ENCODE measurements around the gene PIGL. TPM values are rescaled to one million over a fixed set of nuclear protein-coding genes. Genes with fewer than 3 reads are reported as not detected.

PIGL gene
- total RNA-seq, 2 experiments from 2014 or later, result 33.4 to 33.6 TPM

- ATAC-seq (no peak), DNase-seq (no peak)
- Mint-ChIP-seq H3K27me3 (no peaks in the 10 kb centered on the region), H3K27ac (no peak overlapping the region), H3K9me3 (ENCODE audit: low read depth) (peaks cover 4% of the 10 kb centered on the region), H3K4me3 (no peak overlapping the region), H3K36me3 (ENCODE audit: low read depth) (peaks cover 39% of the 10 kb centered on the region), H3K4me1 (peaks cover 6% of the 10 kb centered on the region)
- intact Hi-C loops (cut with DNase I, micrococcal nuclease), result no loop called here
- CTCF ChIA-PET, result no interaction called here
- POLR2A ChIA-PET, result no interaction called here
Observed at GRCh38 chr17:16277163-16277562, 60.2 kb downstream of the PIGL start.

GRCh38 chr17:16281351-16281750 lies 64.3 kb downstream of the PIGL start:
- H3K27ac Mint-ChIP-seq, result no peak overlapping the region
- ATAC-seq (no peak), DNase-seq (no peak)
- CTCF ChIA-PET, result interaction anchor here (0.6 kb wide), 1 partner anchor 142 kb away, joined by 3 read pairs; no protein-coding TSS in a partner anchor
- H3K4me1 Mint-ChIP-seq, result peaks cover 22% of the 10 kb centered on the region
- H3K36me3 Mint-ChIP-seq (ENCODE audit: low read depth), result peaks cover 31% of the 10 kb centered on the region
- POLR2A ChIA-PET, result no interaction called here
- H3K4me3 Mint-ChIP-seq, result no peak overlapping the region
- H3K27me3 Mint-ChIP-seq, result no peaks in the 10 kb centered on the region
- intact Hi-C loops (cut with DNase I, micrococcal nuclease), result no loop called here
- H3K9me3 Mint-ChIP-seq (ENCODE audit: low read depth), result peaks cover 4% of the 10 kb centered on the region

- POLR2A ChIA-PET, result no interaction called here
- H3K9me3 Mint-ChIP-seq (ENCODE audit: low read depth), result no peaks in the 10 kb centered on the region
- ATAC-seq (no peak), DNase-seq (no peak)
- peaks cover 27% of the 10 kb centered on the region for H3K36me3 Mint-ChIP-seq (ENCODE audit: low read depth)
- H3K4me3 Mint-ChIP-seq, result no peak overlapping the region
- H3K4me1 Mint-ChIP-seq, result peaks cover 34% of the 10 kb centered on the region
- intact Hi-C loops (cut with DNase I, micrococcal nuclease), result no loop called here
- H3K27ac Mint-ChIP-seq, result no peak overlapping the region
- H3K27me3 Mint-ChIP-seq, result no peaks in the 10 kb centered on the region
- CTCF ChIA-PET, result interaction anchor here (0.6 kb wide), 1 partner anchor 174 kb away, joined by 5 read pairs; no protein-coding TSS in a partner anchor
Observed at GRCh38 chr17:16282522-16282921, 65.5 kb downstream of the PIGL start.

GRCh38 chr17:16283705-16284104 lies 66.7 kb downstream of the PIGL start:
- intact Hi-C loops (cut with DNase I, micrococcal nuclease), result no loop called here
- POLR2A ChIA-PET, result no interaction called here
- Mint-ChIP-seq H3K27ac (no peak overlapping the region), H3K27me3 (no peaks in the 10 kb centered on the region), H3K36me3 (ENCODE audit: low read depth) (peaks cover 24% of the 10 kb centered on the region), H3K9me3 (ENCODE audit: low read depth) (peaks cover under 1% of the 10 kb centered on the region), H3K4me1 (peaks cover 45% of the 10 kb centered on the region), H3K4me3 (no peak overlapping the region)
- CTCF ChIA-PET, result interaction anchor here (1.2 kb wide), 1 partner anchor 21 kb away, joined by 3 read pairs; no protein-coding TSS in a partner anchor
- ATAC-seq (no peak), DNase-seq (no peak)

- intact Hi-C loops (cut with DNase I, micrococcal nuclease), result loop anchor here (1.0 to 5.0 kb wide), 10 partner anchors 56 to 302 kb away; partner anchors contain the start of genes CENPV (in 2 of the 2), NCOR1 (in 2 of the 2) and PIGL (in 1 of the 2)
- Mint-ChIP-seq H3K27ac (peak overlapping the region; percentile 96), H3K4me1 (peaks cover 53% of the 10 kb centered on the region), H3K4me3 (peak overlapping the region; percentile 66), H3K9me3 (ENCODE audit: low read depth) (peaks cover 1% of the 10 kb centered on the region), H3K27me3 (no peaks in the 10 kb centered on the region), H3K36me3 (ENCODE audit: low read depth) (peaks cover 24% of the 10 kb centered on the region)
- ChIA-PET CTCF (interaction anchor here (0.6 to 1.7 kb wide), 6 partner anchors 12 to 70 kb away, joined by 3 to 8 read pairs (median 4); partner anchors contain the start of genes CENPV and NCOR1), POLR2A (interaction anchor here (0.5 to 0.7 kb wide), 3 partner anchors 16 to 142 kb away, joined by 3 to 5 read pairs (median 4); partner anchors contain the start of gene UBB)
- ATAC-seq, result no peak
- no peak for DNase-seq
Observed at GRCh38 chr17:16285646-16286008, 68.6 kb downstream of the PIGL start.

- POLR2A ChIA-PET, result interaction anchor here (0.6 to 1.1 kb wide), 3 partner anchors 94 to 152 kb away, joined by 3 to 5 read pairs (median 4); partner anchors contain the start of gene UBB
- Mint-ChIP-seq H3K27ac (peak overlapping the region; percentile 96), H3K4me1 (peaks cover 53% of the 10 kb centered on the region), H3K9me3 (ENCODE audit: low read depth) (peaks cover 1% of the 10 kb centered on the region), H3K27me3 (no peaks in the 10 kb centered on the region), H3K36me3 (ENCODE audit: low read depth) (peaks cover 26% of the 10 kb centered on the region), H3K4me3 (peak overlapping the region; percentile 66)
- CTCF ChIA-PET, result interaction anchor here (0.6 to 1.7 kb wide), 9 partner anchors 13 to 131 kb away, joined by 3 to 8 read pairs (median 3); partner anchors contain the start of genes CENPV, NCOR1 and UBB
- intact Hi-C loops (cut with DNase I, micrococcal nuclease), result loop anchor here (1.0 to 5.0 kb wide), 10 partner anchors 57 to 301 kb away; partner anchors contain the start of genes CENPV (in 2 of the 2), NCOR1 (in 2 of the 2) and PIGL (in 1 of the 2)
- DNase-seq, result peak; percentile 90
- ATAC-seq, result peak; percentile 94
Observed at GRCh38 chr17:16286009-16286946, 69.3 kb downstream of the PIGL start.

- Mint-ChIP-seq H3K9me3 (ENCODE audit: low read depth) (peaks cover 1% of the 10 kb centered on the region), H3K27me3 (no peaks in the 10 kb centered on the region), H3K4me1 (peaks cover 53% of the 10 kb centered on the region), H3K4me3 (peak overlapping the region; percentile 66), H3K27ac (peak overlapping the region; percentile 96), H3K36me3 (ENCODE audit: low read depth) (peaks cover 26% of the 10 kb centered on the region)
- intact Hi-C loops (cut with DNase I, micrococcal nuclease), result loop anchor here (1.0 to 5.0 kb wide), 10 partner anchors 58 to 300 kb away; partner anchors contain the start of genes CENPV (in 2 of the 2), NCOR1 (in 2 of the 2) and PIGL (in 1 of the 2)
- ChIA-PET CTCF (interaction anchor here (0.6 to 1.7 kb wide), 5 partner anchors 12 to 130 kb away, joined by 3 to 6 read pairs (median 3); partner anchors contain the start of genes CENPV and UBB), POLR2A (interaction anchor here (1.1 kb wide), 1 partner anchor 152 kb away, joined by 3 read pairs; no protein-coding TSS in a partner anchor)
- DNase-seq, result peak; percentile 24
- no peak for ATAC-seq
Observed at GRCh38 chr17:16286947-16287562, 70.0 kb downstream of the PIGL start.

GRCh38 chr17:16287563-16288027 lies 70.6 kb downstream of the PIGL start:
- intact Hi-C loops (cut with DNase I, micrococcal nuclease), result loop anchor here (2.0 to 5.0 kb wide), 6 partner anchors 65 to 300 kb away; partner anchors contain the start of genes CENPV (in 1 of the 2), NCOR1 (in 1 of the 2) and PIGL (in 1 of the 2)

GRCh38 chr17:16288860-16289571 lies 72.0 kb downstream of the PIGL start:
- intact Hi-C loops (cut with DNase I, micrococcal nuclease), result loop anchor here (5.0 kb wide), 5 partner anchors 63 to 298 kb away; partner anchors contain the start of genes CENPV (in 1 of the 2), NCOR1 (in 1 of the 2) and PIGL (in 1 of the 2)
- ChIA-PET CTCF (interaction anchor here (1.1 kb wide), 2 partner anchors 9 to 74 kb away, joined by 3 to 4 read pairs; no protein-coding TSS in a partner anchor), POLR2A (no interaction called here)
- no peak for ATAC-seq
- peaks cover 1% of the 10 kb centered on the region for H3K9me3 Mint-ChIP-seq (ENCODE audit: low read depth)
- H3K36me3 Mint-ChIP-seq (ENCODE audit: low read depth), result peaks cover 26% of the 10 kb centered on the region
- H3K4me3 Mint-ChIP-seq, result no peak overlapping the region
- peak overlapping the region; percentile 85 for H3K27ac Mint-ChIP-seq
- H3K4me1 Mint-ChIP-seq, result peaks cover 50% of the 10 kb centered on the region
- no peaks in the 10 kb centered on the region for H3K27me3 Mint-ChIP-seq
- no peak for DNase-seq

More at GRCh38 chr17:16287563-16288027, 70.6 kb downstream of the PIGL start:
- Mint-ChIP-seq H3K9me3 (ENCODE audit: low read depth) (peaks cover 1% of the 10 kb centered on the region), H3K27me3 (no peaks in the 10 kb centered on the region), H3K4me1 (peaks cover 50% of the 10 kb centered on the region), H3K4me3 (peak overlapping the region; percentile 66), H3K27ac (peak overlapping the region; percentile 96), H3K36me3 (ENCODE audit: low read depth) (peaks cover 26% of the 10 kb centered on the region)
- DNase-seq (peak; percentile 16), ATAC-seq (no peak)
- CTCF ChIA-PET, result interaction anchor here (0.6 to 0.9 kb wide), 2 partner anchors 17 to 224 kb away, joined by 3 read pairs; no protein-coding TSS in a partner anchor
- POLR2A ChIA-PET, result no interaction called here

GRCh38 chr17:16293931-16294330 lies 76.9 kb downstream of the PIGL start:
- peak; percentile 66 for ATAC-seq
- ChIA-PET POLR2A (interaction anchor here (0.6 kb wide), 1 partner anchor 12 kb away, joined by 3 read pairs; no protein-coding TSS in a partner anchor), CTCF (interaction anchor here (0.6 kb wide), 2 partner anchors 9 to 225 kb away, joined by 3 to 4 read pairs; no protein-coding TSS in a partner anchor)
- intact Hi-C loops (cut with DNase I, micrococcal nuclease), result no loop called here
- Mint-ChIP-seq H3K4me3 (no peak overlapping the region), H3K36me3 (ENCODE audit: low read depth) (peaks cover 9% of the 10 kb centered on the region), H3K27me3 (no peaks in the 10 kb centered on the region), H3K27ac (no peak overlapping the region), H3K4me1 (peaks cover 26% of the 10 kb centered on the region), H3K9me3 (ENCODE audit: low read depth) (no peaks in the 10 kb centered on the region)
- DNase-seq, result no peak

All from activated CD4-positive, alpha-beta T cell treated with anti-CD3 and anti-CD28 coated beads for 36 hours (primary cell).